IPS-NIHi7 (cell line): ENCODE measurements around the gene OLFML2B.
A peak's percentile ranks its signal among the peaks of the same experiment; 100 is the strongest.
"Not testable (repeated sequence)": the region's sequence is repeated elsewhere in the genome, so short reads cannot be mapped to it uniquely, and the experiment has no call there.

Source experiments
- DNase-seq: peaks from one replicate; pipeline ENCODE4 v3.0.0; 2012; ENCODE audit warnings: mixed read lengths; ENCODE audit errors: extremely low spot score

OLFML2B gene

GRCh38 chr1:162023547-162024501 is at the start of gene OLFML2B:
Gene OLFML2B (minus strand): TSS chr1:162023869. CDS start chr1:162023430, 439 bp downstream.
- DNase-seq: peak; percentile 83

DNA sequence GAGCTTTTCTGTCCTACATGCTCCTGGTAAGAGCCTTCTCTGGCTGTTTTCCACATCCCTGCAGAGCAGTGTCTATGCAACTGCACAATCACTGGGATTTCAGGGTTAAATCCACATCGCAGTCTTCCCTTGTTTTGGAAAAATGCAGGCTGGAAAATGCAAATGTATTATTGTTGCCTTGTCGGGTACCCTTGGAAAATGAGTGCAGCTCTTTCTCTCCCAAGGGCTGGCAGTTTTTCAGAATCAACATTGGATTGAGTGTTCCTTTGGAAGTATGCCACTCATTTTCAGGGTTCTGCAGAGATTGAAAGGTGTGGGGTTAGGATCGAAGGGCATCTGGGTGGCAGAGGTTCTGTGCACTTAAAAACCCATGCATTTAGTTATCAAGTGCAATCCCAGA is 49.1 kb upstream of the OLFML2B start:
- no peak for DNase-seq

GRCh38 chr1:162070825-162071224 is 47.2 kb upstream of the OLFML2B start:
- peak; percentile 33 for DNase-seq

DNA sequence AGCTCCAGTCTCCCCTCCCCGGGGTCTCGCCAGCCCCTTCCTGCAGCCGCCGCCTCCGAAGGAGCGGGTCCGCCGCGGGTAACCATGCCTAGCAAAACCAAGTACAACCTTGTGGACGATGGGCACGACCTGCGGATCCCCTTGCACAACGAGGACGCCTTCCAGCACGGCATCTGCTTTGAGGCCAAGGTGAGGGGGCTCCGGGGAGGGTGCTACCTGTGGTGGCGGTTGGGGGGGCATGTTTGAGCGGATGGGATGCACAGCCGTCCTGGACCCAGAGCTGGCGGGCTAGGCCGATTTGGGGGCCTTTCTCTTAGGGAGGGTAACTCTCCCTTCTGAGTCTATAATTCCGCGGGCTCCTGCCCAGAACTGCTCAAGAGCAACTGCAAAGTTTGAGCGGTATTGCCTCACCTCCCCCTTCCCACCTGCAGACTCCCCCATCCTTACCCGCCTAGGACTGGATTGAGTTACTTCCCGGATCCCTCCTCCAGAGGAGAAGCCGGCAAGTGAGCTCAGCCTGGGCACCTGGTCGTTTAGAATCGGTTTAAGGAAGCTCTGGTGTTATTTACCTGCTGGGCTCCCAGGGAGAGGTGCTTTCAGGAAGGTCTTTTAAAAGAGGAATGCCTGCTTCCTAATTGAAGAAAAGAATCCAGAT is 46.6 kb upstream of the OLFML2B start:
- DNase-seq: peak; percentile 60

GRCh38 chr1:162069334-162070093 is 45.8 kb upstream of the OLFML2B start, which contains the start of gene NOS1AP:
Gene NOS1AP (plus strand): TSS chr1:162069691. CDS start chr1:162070178, 487 bp downstream.
- peak; percentile 89 for DNase-seq

GRCh38 chr1:162068301-162068700 is 44.6 kb upstream of the OLFML2B start:
- DNase-seq: no peak

- DNase-seq: no peak
Observed at GRCh38 chr1:162067466-162067865, 43.8 kb upstream of the OLFML2B start.

DNA sequence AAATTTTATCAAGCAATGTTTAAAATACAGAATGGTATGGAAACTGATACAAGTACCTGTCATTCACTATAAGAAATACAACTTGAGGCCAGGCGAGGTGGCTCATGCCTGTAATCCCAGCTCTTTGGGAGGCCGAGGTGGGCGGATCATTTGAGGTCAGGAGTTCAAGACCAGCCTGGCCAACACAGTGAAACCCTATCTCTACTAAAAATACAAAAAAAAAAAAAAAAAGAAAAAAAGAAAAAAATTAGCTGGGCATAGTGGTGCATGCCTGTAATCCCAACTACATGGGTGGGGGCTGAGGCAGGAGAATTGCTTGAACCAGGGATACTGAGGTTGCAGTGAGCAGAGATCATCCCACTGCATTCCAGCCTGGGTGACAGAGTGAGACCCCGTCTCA is 43.2 kb upstream of the OLFML2B start:
- DNase-seq: not testable (repeated sequence)

DNA sequence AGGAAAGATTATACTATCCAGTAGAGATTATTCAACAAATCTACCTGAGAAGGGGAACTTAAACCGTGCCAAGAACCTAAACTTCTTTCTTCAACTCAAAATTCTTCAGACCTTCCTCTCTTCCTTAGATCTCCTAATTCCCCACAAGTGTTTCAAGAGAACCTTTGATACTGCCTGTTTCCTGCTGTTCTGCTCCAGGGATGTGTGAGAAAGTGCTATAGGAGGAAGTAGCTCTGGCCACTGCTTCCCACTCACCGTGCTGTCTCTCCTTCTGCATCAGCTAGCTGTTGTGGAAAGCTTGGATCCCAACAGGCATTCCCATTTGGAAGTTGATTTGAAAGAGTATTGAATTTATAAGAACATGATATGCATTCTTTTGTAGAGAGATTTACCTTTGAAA is 41.3 kb upstream of the OLFML2B start:
- no peak for DNase-seq

GRCh38 chr1:162062542-162063015 is 38.9 kb upstream of the OLFML2B start:
- DNase-seq: no peak

GRCh38 chr1:162060314-162060713 is 36.6 kb upstream of the OLFML2B start:
- DNase-seq: no peak

GRCh38 chr1:162059721-162060120 is 36.1 kb upstream of the OLFML2B start:
- no peak for DNase-seq

- no peak for DNase-seq
Observed at GRCh38 chr1:162056579-162056978, 32.9 kb upstream of the OLFML2B start.

GRCh38 chr1:162056043-162056442 is 32.4 kb upstream of the OLFML2B start:
- DNase-seq: peak; percentile 88

GRCh38 chr1:162055062-162055461 is 31.4 kb upstream of the OLFML2B start:
- DNase-seq: no peak

DNA sequence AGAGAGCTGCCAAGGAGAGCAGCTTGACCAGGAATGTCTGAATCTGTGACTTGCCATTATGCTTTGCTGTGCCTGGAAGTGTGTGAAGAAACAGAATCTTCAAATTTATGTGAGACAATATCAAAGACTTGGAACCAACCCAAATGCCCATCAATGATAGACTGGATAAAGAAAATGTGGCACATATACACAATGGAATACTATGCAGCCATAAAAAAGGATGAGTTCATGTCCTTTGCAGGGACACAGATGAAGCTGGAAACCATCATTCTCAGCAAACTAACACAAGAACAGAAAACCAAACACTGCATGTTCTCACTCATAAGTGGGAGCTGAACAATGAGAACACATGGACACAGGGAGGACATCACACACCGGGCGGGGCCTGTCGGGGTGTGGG is 30.3 kb upstream of the OLFML2B start:
- DNase-seq: not testable (repeated sequence)

- no peak for DNase-seq
Observed at GRCh38 chr1:162046921-162047320, 23.3 kb upstream of the OLFML2B start.

DNA sequence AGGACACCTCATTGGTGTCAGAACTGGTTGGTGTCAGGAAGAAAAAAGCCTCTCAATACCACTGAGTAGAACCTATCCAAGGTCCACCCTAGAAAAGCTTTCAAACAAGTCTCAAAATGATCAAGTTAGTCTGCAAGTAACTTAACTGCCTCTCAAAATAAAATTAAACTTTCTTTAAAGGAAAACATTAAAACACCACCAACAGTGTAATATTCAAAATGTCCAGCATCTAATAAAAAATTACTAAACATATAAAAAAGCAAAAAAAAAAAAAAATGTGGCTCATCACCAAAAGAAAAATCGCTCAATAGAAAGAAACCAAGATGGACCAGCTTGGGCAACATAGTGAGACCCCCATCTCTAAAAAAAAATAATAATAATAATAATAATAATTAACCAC is 18.7 kb upstream of the OLFML2B start:
- no peak for DNase-seq

- DNase-seq: peak; percentile 61
Observed at GRCh38 chr1:162040657-162041056, 17.0 kb upstream of the OLFML2B start.

GRCh38 chr1:162040001-162040400 is 16.3 kb upstream of the OLFML2B start:
- no peak for DNase-seq

DNA sequence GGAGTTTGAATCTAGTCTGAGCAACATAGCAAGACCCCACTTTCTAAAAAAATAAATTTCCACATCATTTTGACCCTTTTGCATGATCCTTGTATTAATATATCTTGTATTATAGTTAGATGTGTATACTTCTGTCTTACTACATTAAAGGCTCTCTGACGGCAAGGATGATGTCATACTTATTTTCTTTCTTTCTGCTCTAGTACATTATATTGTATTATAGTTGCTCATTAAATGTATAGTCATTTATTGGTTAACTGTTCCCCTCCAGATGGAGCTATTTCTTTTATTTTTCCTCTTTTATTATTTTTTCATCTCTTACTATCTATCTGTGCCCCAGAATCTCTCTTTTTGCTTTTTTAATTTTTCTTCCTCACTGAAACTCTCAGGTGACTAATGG is 15.0 kb upstream of the OLFML2B start:
- DNase-seq: no peak

GRCh38 chr1:162036163-162036562 is 12.5 kb upstream of the OLFML2B start:
- DNase-seq: no peak
